ENCODE data around the gene CRACR2B.
A peak's percentile ranks its signal among the peaks of the same experiment; 100 is the strongest.

CRACR2B gene

DNA sequence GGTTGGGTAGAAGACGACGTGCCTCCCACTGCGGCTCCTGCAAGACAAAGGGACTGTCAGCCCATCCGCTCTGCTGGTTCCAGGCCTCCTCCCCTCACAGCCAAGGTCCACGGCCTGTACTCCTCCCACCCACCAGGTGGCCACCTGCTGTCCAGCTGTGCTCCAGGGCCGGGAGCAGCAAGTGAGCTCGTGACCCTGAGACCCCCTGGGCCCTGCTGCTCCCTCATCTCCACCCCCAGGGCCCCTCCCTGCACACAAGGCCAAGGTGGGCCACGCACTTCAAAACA is 42.4 kb downstream of the CRACR2B start:
- DNase-seq, result no peak

DNA sequence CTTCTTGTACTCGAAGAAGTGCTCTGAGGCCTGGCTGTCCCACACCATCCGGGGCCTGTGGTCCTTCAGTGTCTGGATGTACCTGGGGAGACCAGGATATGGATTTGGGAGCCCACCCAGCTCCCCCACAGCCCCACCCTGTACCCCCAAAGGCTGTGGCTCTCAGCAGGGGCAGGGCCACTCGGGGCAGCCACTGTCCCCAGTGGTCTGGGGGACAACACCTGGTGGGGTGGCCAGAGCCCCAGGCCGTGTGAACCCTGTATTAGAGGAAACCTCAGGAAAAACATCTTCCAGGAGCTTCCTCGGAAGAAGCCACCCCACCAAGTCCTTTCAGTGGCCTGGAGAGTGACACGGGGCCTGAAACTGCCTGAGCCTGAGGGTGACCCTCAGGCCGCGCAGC is 42.7 kb downstream of the CRACR2B start:
- no peak for DNase-seq

DNA sequence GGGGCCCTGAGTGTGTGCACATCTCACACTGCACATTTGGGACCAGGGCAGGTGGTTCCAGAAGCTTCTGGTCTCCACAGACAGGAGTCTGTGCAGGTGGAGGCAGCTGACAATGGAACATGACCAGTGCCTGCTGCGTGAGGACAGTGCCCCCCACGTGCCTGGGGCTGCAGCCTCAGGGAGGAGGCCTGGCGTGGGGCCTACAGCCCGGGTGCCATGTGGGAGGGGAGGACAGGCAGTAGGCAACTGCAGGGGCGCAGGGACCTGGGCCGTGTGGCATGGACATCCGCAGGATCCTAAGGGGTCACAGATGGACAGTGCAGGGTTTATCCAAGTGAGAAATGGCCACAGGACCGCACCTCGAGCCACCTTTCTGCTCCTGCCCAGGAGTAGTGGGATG is 43.8 kb downstream of the CRACR2B start:
- no peak for DNase-seq

DNA sequence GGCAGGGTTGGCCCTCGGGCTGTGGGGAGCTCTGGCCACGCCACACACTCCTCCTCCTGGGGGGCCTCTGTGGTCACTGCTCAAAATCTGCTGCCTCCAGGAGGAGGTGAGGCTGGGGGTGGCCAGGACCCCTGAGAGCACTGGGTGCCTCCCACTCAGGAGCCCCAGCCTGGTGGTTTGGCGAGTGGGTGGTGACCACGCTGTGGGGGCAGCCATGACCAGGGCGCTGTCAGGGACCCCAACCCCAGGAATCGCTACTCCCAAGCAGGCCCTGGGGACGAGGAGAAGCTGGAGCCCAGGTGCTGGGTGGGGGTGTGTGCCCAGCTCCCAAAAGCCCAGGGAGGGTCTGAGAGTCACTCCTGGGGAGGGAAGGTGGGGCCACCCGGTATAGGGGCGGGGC is 45.1 kb downstream of the CRACR2B start:
- no peak for DNase-seq

DNA sequence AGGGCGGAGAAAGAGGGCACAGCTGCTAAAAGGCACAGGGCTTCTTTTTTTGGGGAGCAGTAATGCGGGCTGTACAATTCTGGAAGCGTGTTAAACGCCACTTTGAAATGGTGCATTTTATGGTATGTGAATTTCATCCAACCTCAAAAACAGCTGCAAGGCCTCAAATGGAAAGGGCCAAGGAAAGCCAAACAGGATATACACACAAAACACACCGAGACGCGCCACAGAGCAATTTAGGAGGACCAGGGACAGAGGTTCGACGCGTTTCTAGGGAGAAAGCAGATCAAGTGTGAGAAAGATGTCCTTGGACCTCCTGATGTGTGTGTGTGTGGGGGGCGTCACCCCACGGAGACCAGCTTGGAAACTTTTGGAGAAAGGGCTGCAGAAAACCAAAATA is 46.0 kb downstream of the CRACR2B start:
- DNase-seq, result no peak

DNA sequence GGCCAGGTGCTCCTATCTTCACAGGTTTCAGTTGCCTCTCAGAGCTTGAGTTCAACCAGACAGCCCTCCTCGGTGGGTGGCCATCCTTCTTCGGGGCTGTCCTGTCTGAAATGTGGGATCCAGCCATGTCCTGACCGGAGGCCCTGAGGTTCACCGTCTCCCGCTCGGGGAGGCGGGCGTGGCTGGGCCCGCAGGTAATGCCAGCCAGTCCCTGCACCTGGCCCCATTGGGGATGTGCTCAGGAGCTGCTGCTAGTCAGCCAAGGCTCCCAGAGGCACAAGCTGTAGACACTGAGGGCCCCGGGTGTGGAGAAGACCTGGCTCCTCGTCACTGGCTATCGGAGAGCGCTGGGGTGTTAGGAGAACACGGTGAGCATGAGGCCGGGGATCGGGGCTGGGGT is 47.5 kb downstream of the CRACR2B start:
- DNase-seq, result no peak

GRCh38 chr11:875769-876301 is 48.1 kb downstream of the CRACR2B start:
- no peak for DNase-seq

DNA sequence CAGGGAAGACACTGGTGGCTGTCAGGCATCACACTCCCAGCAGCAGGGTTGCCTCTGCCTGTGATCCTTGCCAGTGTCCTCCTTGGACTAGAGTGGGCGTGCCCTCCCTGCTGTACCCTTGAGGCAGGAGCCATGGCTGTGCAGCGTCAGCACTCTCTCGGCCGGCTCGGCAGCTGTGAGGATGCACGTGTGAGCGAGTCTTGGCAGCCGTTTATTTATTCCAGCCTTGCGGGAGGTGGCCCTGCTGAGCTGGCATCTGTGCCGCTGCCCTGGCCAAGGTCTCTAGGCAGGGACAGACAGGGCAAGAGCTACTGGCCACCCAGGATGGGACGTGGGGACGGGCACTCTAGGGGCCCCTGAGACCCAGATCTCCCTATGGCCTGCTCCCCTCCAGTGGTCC is 48.8 kb downstream of the CRACR2B start:
- no peak for DNase-seq

- peak in 1 of 5 experiments; percentile 22 for DNase-seq
Measured at GRCh38 chr11:877565-877964, 49.8 kb downstream of the CRACR2B start.

DNA sequence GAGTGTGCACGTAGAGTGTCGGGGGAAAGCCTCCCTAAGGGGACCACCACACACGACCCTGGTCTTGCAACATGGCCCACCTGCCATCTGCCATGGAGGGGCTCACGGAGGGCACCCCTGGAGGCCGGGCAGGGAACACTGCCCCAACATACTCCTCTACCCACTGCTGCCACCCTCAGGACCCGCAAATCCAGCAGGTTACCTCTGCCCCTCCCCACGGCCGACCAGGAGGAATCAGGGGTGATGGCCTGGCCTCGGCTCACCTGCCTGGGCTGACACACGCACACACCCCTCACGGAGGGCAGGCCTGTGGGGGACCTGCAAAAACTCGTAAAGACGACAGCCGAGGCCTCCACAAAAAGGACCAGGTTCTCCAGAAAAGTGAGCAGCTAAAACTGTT is 52.7 kb downstream of the CRACR2B start:
- DNase-seq, result no peak

Data from T-helper 2 cell (primary cell).